ENCODE data around the gene TSC22D2. TPM values are rescaled to one million over a fixed set of nuclear protein-coding genes. Genes with fewer than 3 reads are reported as not detected.

The TSC22D2 gene
- total and polyA plus RNA-seq, 2 of the 8 experiments (the other 6 are each of a cell fraction or from before 2014, with no cell fraction given), result 3.4 to 27.6 TPM

GRCh38 chr3:150436161-150436560 is 28.1 kb downstream of the TSC22D2 start:
- 56% methylated on average over 5 of the region's 5 CpGs; no CpG with 5 or more reads in 1 of the 2 experiments for WGBS, 2 experiments (ENCODE audit: extremely low coverage in 1 of 2, insufficient coverage in 1 of 2, insufficient read length in 1 of 2, insufficient replicate concordance in 2 of 2, low coverage in 1 of 2, low lambda C conversion rate in 2 of 2, missing lambda C conversion rate in 1 of 2)
- Histone ChIP-seq H2BK20ac (ENCODE audit: low read length) (no peak overlapping the region), H3K18ac (ENCODE audit: extremely low read depth, low read length) (no peak overlapping the region), H3K14ac (ENCODE audit: insufficient read length) (no peak overlapping the region), H3K9ac (replicated peaks in 1 of 4; ENCODE audit: extremely low read depth in 1 of 4, low read depth in 3 of 4, low read length in 3 of 4) (no peak overlapping the region), H3K36me3 (ENCODE audit: control insufficient read depth in 2 of 4, insufficient read depth in 4 of 4, low read length in 3 of 4) (no peaks in the 10 kb centered on the region), H2BK5ac (ENCODE audit: low read depth, low read length) (no peak overlapping the region), H2BK12ac (ENCODE audit: low read depth, low read length) (no peak overlapping the region), H4K5ac (ENCODE audit: insufficient read length, low read depth, low read length) (no peak overlapping the region), H3K79me2 (ENCODE audit: control insufficient read depth in 1 of 2, insufficient read depth in 2 of 2, low read length in 2 of 2) (peaks cover 0 to 56% of the 10 kb centered on the region in 2 experiments; a peak in 2 of 4 replicates), H3K9me3 (ENCODE audit: insufficient read depth in 2 of 2, low read depth in 1 of 2, low read length in 1 of 2) (no peaks in the 10 kb centered on the region), H3K23ac (ENCODE audit: insufficient read length) (no peak overlapping the region), H3K79me1 (ENCODE audit: low read depth, low read length) (no peaks in the 10 kb centered on the region; the same call in 1 of the 2 replicates), H2AK5ac (ENCODE audit: low read depth, low read length) (no peak overlapping the region), H4K91ac (replicated peaks; ENCODE audit: insufficient read length, low read length) (no peak overlapping the region), H3K27ac (ENCODE audit: low read depth, low read length) (no peak overlapping the region), H4K8ac (ENCODE audit: extremely low read depth, insufficient read depth, low read length) (no peak overlapping the region), H3K23me2 (ENCODE audit: low read depth, low read length) (no peaks in the 10 kb centered on the region), H4K20me1 (replicated peaks in 1 of 2; ENCODE audit: control insufficient read depth in 1 of 2, insufficient read depth in 2 of 2, low read length in 2 of 2) (peaks cover 0 to 2% of the 10 kb centered on the region in 2 experiments), H3K4ac (replicated peaks; ENCODE audit: insufficient read length, low read depth, low read length) (no peak overlapping the region), H3K4me2 (ENCODE audit: insufficient read depth in 1 of 2, low read depth in 2 of 2, low read length in 2 of 2) (no peak overlapping the region; a peak in 1 of 4 replicates), H3K27me3 (replicated peaks in 1 of 4; ENCODE audit: control insufficient read depth in 3 of 4, extremely low read depth in 1 of 4, insufficient read depth in 3 of 4, low read length in 3 of 4) (no peaks in the 10 kb centered on the region), H3K56ac (replicated peaks; ENCODE audit: insufficient read length, low read depth, low read length) (no peak overlapping the region), H2AFZ (ENCODE audit: low read length) (no peak overlapping the region), H2BK120ac (replicated peaks; ENCODE audit: low read depth, low read length) (no peak overlapping the region), H2BK15ac (ENCODE audit: low read length) (no peak overlapping the region), H3K4me3 (ENCODE audit: extremely low read depth in 1 of 4, insufficient read depth in 2 of 4, low read depth in 3 of 4, low read length in 4 of 4) (no peak overlapping the region), H3K4me1 (replicated peaks in 1 of 4; ENCODE audit: control insufficient read depth in 3 of 4, insufficient read depth in 4 of 4, low read length in 3 of 4) (peaks cover 0 to 10% (median 0%) of the 10 kb centered on the region in 4 experiments; a peak in 2 of 7 replicates)
- TF ChIP-seq SUZ12 (IDR thresholded peaks at IDR 0.05; ENCODE audit: low read length) (no peak), PHF8 (conservative IDR thresholded peaks at IDR 0.05; ENCODE audit: low read depth, low read length) (no peak), KDM1A (IDR thresholded peaks at IDR 0.05; ENCODE audit: borderline replicate concordance, low read length) (no peak), SP1 (IDR thresholded peaks at IDR 0.05; ENCODE audit: low read depth, low read length) (no peak), RXRA (IDR thresholded peaks at IDR 0.05; ENCODE audit: insufficient read depth, low read depth, low read length) (no peak), JUND (IDR thresholded peaks at IDR 0.05; ENCODE audit: low read length) (no peak), TCF12 (IDR thresholded peaks at IDR 0.05; ENCODE audit: low read depth, low read length) (no peak), SIRT6 (IDR thresholded peaks at IDR 0.05; ENCODE audit: low read length) (no peak), JUN (IDR thresholded peaks at IDR 0.05; ENCODE audit: low read depth, low read length) (no peak), MAX (IDR thresholded peaks at IDR 0.05) (no peak), BRCA1 (IDR thresholded peaks at IDR 0.05; ENCODE audit: low read depth, low read length) (no peak), SIN3A (conservative IDR thresholded peaks at IDR 0.05 in 1 of 2, IDR thresholded peaks at IDR 0.05 in 1 of 2; ENCODE audit: low read depth in 1 of 2, low read length in 2 of 2) (no peak), TAF7 (optimal IDR thresholded peaks at IDR 0.05; ENCODE audit: borderline replicate concordance, low read depth, low read length) (no peak)
- FAIRE-seq, result peak; percentile 75
- POLR2A ChIA-PET (ENCODE audit: partially characterized antibody), result interaction anchor here (1.1 to 1.2 kb wide), 2 partner anchors 162 to 185 kb away, joined by 3 to 4 read pairs; no protein-coding TSS in a partner anchor
- CTCF ChIA-PET (ENCODE audit: partially characterized antibody), result interaction anchor here (1.0 kb wide), 1 partner anchor 59 kb away, joined by 4 read pairs; no protein-coding TSS in a partner anchor
- no peak for DNase-seq (ENCODE audit: low read depth in 1 of 2, low spot score in 2 of 2)

Measured in H1 (cell line).